NCI-H1048 (cell line): ENCODE measurements around the gene ADI1.
A peak's percentile ranks its signal among the peaks of the same experiment; 100 is the strongest.

Experiments
- DNase-seq: peaks from one replicate; lab custom pipeline; 2025; lab: John Stamatoyannopoulos, UW

ADI1 gene

GRCh38 chr2:3519255-3520205, at the start of gene ADI1:
TSS of gene ADI1 (minus strand) at chr2:3519531. CDS start at chr2:3519487, 44 bp downstream.
- DNase-seq = peak; percentile 39

GRCh38 chr2:3566806-3567205, 47.5 kb upstream of the ADI1 start:
- no peak for DNase-seq

- DNase-seq = no peak
These were observed 45.8 kb upstream of the ADI1 start for GRCh38 chr2:3565117-3565516.

GRCh38 chr2:3563521-3563976, 44.2 kb upstream of the ADI1 start:
- DNase-seq = no peak

GRCh38 chr2:3558205-3559014, 39.1 kb upstream of the ADI1 start, which contains the start of gene RNASEH1:
TSS of gene RNASEH1 (minus strand) at chr2:3558333. CDS start at chr2:3558260, 73 bp downstream.
- peak; percentile 91 for DNase-seq

GRCh38 chr2:3557639-3558204, 38.4 kb upstream of the ADI1 start:
- DNase-seq = no peak

- DNase-seq = no peak
These were observed 34.6 kb upstream of the ADI1 start for GRCh38 chr2:3553946-3554345.

GRCh38 chr2:3547915-3548314, 28.6 kb upstream of the ADI1 start:
- no peak for DNase-seq

- no peak for DNase-seq
These were observed 26.6 kb upstream of the ADI1 start for GRCh38 chr2:3545788-3546478.

- no peak for DNase-seq
These were observed 23.8 kb upstream of the ADI1 start for GRCh38 chr2:3543023-3543683.

GRCh38 chr2:3542107-3542506, 22.8 kb upstream of the ADI1 start:
- no peak for DNase-seq

- DNase-seq = no peak
These were observed 20.5 kb upstream of the ADI1 start for GRCh38 chr2:3539836-3540235.

- no peak for DNase-seq
These were observed 17.6 kb upstream of the ADI1 start for GRCh38 chr2:3536682-3537632.

GRCh38 chr2:3535794-3536681, 16.7 kb upstream of the ADI1 start:
- DNase-seq = no peak

- DNase-seq = no peak
These were observed 16.1 kb upstream of the ADI1 start for GRCh38 chr2:3535467-3535793.

GRCh38 chr2:3534251-3534814, 15.0 kb upstream of the ADI1 start:
- no peak for DNase-seq

- DNase-seq = no peak
These were observed 14.5 kb upstream of the ADI1 start for GRCh38 chr2:3533836-3534235.

- DNase-seq = no peak
These were observed 13.6 kb upstream of the ADI1 start for GRCh38 chr2:3532941-3533340.
